Adrenal gland (tissue), 5 donors: Measurements from ENCODE around the gene TES.

Source experiments
- POLR2A ChIP-seq, 2 donors: fragments of 450-650 bp; IDR thresholded peaks; one replicate each; pipeline ENCODE4 v1.6.1; 2017; ENCODE audit warnings: antibody characterized with exemption in 2 of 2, mild to moderate bottlenecking in 2 of 2, moderate library complexity in 1 of 2
- TF ChIP-seq, protein P1 (sequence below), 6 experiments: fragments of 450-650 bp in 4 of 6; fragments of 200-600 bp in 2 of 6; sonication (generic) in 1 of 6; IDR thresholded peaks; 1 replicate in 5 of 6; 2 replicates in 1 of 6; pipeline versions ENCODE4 v1.5.1 to v1.8.0; 2016 to 2021; ENCODE audit warnings: antibody characterized with exemption in 6 of 6, mild to moderate bottlenecking in 2 of 6, moderate library complexity in 1 of 6
- donor health status: DM: no; HTN: no; CAD: no.

DNA sequence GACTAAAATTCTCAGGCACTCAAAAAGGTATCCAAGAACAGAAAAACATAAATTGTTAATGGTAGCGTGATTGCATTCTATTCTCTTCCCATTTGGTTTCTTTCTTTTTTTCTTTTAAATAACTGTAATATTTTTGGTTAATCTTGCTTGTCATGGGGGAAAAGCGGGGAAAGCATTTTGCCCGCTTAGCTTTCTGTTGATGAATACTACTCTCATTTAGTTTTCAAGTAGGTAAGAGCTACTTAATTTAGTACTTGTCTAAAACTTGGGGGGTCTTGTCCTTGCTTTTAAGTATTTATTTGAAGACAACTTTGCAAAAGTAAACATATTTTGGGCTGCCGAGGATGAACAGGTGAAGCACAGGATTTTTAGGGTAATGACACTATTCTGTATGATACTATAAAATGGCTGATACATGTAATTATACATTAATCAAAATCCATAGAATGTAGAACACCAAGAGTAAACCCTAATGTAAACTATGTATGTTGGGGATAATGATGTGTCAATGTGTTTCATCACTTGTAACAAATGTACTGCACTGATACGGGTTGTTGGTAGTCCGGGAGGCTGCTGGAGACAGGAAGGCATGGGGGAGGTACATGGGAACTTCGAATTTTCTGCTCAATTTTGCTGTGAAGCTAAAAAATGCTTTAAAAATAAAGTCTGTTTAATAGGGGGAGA, 1.7 kb downstream of the TES start:
- TF ChIP-seq, protein P1, sequence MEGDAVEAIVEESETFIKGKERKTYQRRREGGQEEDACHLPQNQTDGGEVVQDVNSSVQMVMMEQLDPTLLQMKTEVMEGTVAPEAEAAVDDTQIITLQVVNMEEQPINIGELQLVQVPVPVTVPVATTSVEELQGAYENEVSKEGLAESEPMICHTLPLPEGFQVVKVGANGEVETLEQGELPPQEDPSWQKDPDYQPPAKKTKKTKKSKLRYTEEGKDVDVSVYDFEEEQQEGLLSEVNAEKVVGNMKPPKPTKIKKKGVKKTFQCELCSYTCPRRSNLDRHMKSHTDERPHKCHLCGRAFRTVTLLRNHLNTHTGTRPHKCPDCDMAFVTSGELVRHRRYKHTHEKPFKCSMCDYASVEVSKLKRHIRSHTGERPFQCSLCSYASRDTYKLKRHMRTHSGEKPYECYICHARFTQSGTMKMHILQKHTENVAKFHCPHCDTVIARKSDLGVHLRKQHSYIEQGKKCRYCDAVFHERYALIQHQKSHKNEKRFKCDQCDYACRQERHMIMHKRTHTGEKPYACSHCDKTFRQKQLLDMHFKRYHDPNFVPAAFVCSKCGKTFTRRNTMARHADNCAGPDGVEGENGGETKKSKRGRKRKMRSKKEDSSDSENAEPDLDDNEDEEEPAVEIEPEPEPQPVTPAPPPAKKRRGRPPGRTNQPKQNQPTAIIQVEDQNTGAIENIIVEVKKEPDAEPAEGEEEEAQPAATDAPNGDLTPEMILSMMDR (IDR thresholded peaks at IDR 0.05): no peak
- no peak for TF ChIP-seq POLR2A (IDR thresholded peaks at IDR 0.05)
